GM12872 (cell line): ENCODE results near the gene NEURL2.

ENCODE experiments used
- CTCF ChIP-seq: IDR thresholded peaks from 3 replicates; pipeline ENCODE4 v1.5.1; 2011; ENCODE audit warnings: low read depth, mild to moderate bottlenecking, low read length, moderate library complexity; ENCODE audit not compliant: insufficient read depth

The NEURL2 gene

GRCh38 chr20:45867136-45867818 is 23.7 kb downstream of the NEURL2 start:
- no peak for TF ChIP-seq CTCF

GRCh38 chr20:45866454-45866853 is 24.6 kb downstream of the NEURL2 start:
- TF ChIP-seq CTCF: no peak

- TF ChIP-seq CTCF: no peak
Observed at GRCh38 chr20:45863543-45864470, 27.2 kb downstream of the NEURL2 start.

GRCh38 chr20:45861221-45862075 is 29.6 kb downstream of the NEURL2 start:
- no peak for TF ChIP-seq CTCF

GRCh38 chr20:45860560-45861220 is 30.3 kb downstream of the NEURL2 start:
- no peak for TF ChIP-seq CTCF

- no peak for TF ChIP-seq CTCF
Observed at GRCh38 chr20:45859916-45860315, 31.1 kb downstream of the NEURL2 start.

GRCh38 chr20:45857882-45858216 is 33.2 kb downstream of the NEURL2 start:
- no peak for TF ChIP-seq CTCF
